Astrocyte (in vitro differentiated cells and primary cell): Measurements from ENCODE around the gene DYNLT4.

ENCODE experiments used
- EZH2 ChIP-seq: IDR thresholded peaks from 2 replicates; pipeline ENCODE4 v1.6.1; 2012; ENCODE audit warnings: mild to moderate bottlenecking, low read length, inconsistent platforms; ENCODE audit not compliant: insufficient read depth
- TF ChIP-seq, protein P1 (sequence below): IDR thresholded peaks from 2 replicates; pipeline ENCODE4 v1.5.1; 2011; ENCODE audit warnings: low read depth, mild to moderate bottlenecking, inconsistent platforms, low read length, moderate library complexity; ENCODE audit not compliant: insufficient read depth

DNA sequence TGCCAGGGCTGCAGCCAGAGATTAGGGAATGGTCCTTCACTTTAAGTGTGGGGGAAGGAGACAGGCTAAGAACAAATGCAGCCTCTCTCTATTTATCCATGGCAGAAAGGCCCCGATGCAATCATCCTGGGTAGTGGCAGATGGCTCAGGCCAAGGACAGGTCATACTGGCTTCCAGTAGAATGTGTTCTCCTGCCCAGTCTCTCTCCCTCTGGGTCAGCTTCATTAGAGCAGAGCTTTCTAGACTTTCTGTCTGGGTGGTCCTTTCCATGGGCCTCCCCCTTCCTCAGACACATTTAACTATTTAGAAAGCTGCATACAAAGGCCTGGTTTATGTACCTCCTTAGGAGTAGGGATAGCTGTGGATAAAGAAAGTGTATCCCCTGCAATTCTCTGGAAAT, 40.7 kb upstream of the DYNLT4 start:
- TF ChIP-seq, protein P1, sequence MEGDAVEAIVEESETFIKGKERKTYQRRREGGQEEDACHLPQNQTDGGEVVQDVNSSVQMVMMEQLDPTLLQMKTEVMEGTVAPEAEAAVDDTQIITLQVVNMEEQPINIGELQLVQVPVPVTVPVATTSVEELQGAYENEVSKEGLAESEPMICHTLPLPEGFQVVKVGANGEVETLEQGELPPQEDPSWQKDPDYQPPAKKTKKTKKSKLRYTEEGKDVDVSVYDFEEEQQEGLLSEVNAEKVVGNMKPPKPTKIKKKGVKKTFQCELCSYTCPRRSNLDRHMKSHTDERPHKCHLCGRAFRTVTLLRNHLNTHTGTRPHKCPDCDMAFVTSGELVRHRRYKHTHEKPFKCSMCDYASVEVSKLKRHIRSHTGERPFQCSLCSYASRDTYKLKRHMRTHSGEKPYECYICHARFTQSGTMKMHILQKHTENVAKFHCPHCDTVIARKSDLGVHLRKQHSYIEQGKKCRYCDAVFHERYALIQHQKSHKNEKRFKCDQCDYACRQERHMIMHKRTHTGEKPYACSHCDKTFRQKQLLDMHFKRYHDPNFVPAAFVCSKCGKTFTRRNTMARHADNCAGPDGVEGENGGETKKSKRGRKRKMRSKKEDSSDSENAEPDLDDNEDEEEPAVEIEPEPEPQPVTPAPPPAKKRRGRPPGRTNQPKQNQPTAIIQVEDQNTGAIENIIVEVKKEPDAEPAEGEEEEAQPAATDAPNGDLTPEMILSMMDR, result no peak
- no peak for TF ChIP-seq EZH2
